ENCODE data around the gene CCL3.

DNA sequence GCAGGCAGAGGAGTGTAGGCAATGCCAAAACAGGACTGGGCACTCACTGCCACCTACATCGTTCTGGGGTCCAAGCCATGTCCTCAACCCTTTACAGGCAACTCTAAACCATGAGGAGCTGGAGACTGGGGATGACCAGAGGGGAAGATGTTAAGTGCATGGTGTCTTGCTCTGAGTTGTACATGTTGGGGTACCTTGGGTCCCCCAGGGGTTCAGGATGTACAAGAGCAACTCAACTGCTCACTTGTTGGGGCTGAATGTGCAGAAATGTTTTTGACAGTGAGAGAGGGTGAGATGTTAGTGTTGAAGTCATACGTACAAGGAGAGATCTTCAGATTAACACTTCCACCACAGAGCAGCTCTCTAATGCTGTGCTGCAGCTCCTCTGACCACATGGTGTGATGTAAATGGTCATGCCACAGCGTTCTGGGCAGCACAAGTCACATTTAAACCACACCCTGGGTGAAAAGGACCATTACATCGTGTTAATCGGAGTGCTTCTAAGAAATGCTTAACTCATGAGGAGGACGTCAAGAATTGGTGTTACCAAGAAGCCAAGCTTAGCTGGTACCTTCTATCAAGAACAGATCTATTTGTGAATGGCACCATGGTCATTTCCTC lies 23.5 kb downstream of the CCL3 start:
- TF ChIP-seq, protein P1, sequence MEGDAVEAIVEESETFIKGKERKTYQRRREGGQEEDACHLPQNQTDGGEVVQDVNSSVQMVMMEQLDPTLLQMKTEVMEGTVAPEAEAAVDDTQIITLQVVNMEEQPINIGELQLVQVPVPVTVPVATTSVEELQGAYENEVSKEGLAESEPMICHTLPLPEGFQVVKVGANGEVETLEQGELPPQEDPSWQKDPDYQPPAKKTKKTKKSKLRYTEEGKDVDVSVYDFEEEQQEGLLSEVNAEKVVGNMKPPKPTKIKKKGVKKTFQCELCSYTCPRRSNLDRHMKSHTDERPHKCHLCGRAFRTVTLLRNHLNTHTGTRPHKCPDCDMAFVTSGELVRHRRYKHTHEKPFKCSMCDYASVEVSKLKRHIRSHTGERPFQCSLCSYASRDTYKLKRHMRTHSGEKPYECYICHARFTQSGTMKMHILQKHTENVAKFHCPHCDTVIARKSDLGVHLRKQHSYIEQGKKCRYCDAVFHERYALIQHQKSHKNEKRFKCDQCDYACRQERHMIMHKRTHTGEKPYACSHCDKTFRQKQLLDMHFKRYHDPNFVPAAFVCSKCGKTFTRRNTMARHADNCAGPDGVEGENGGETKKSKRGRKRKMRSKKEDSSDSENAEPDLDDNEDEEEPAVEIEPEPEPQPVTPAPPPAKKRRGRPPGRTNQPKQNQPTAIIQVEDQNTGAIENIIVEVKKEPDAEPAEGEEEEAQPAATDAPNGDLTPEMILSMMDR (IDR thresholded peaks at IDR 0.05): no peak
- TF ChIP-seq POLR2A (IDR thresholded peaks at IDR 0.05): no peak
